HL-60 (cell line): Measurements from ENCODE around the gene CFAP100.

Experiments
- DNase-seq, 2 experiments: peaks; one replicate each; pipeline ENCODE4 v3.0.0-alpha.2; 2010 to 2020; ENCODE audit warnings: low read depth in 1 of 2, low spot score in 1 of 2
- H3K27ac ChIP-seq: fragments of 250-450 bp; sonication (Bioruptor Pico); replicated peaks from 2 replicates; pipeline ENCODE4 v1.5.1; 2020; ENCODE audit warnings: mild to moderate bottlenecking, moderate library complexity
- H3K27me3 ChIP-seq: fragments of 250-450 bp; sonication (Bioruptor Pico); 2 replicates; pipeline ENCODE4 v1.5.1; 2021; ENCODE audit warnings: mild to moderate bottlenecking, moderate library complexity; ENCODE audit not compliant: insufficient read depth, poor library complexity, severe bottlenecking
- H3K4me3 ChIP-seq: replicated peaks from 2 replicates; pipeline ENCODE4 v1.5.1; 2011; ENCODE audit warnings: mild to moderate bottlenecking, control low read depth, low read length; ENCODE audit not compliant: insufficient read depth
- CTCF ChIP-seq: IDR thresholded peaks from one replicate; pipeline ENCODE4 v1.5.1; 2011; ENCODE audit warnings: low read length, control low read depth, inconsistent platforms; ENCODE audit not compliant: insufficient read depth
- GABPA ChIP-seq: IDR thresholded peaks from 2 replicates; pipeline ENCODE4 v1.6.1; 2012; ENCODE audit warnings: low read depth
- POLR2AphosphoS5 ChIP-seq: IDR thresholded peaks from 2 replicates; pipeline ENCODE4 v1.6.1; 2012; ENCODE audit warnings: low read depth
- REST ChIP-seq: IDR thresholded peaks from 2 replicates; pipeline ENCODE4 v1.6.1; 2012; ENCODE audit warnings: low read depth; ENCODE audit not compliant: insufficient replicate concordance
- SPI1 ChIP-seq: IDR thresholded peaks from 2 replicates; pipeline ENCODE4 v1.6.1; 2012; ENCODE audit warnings: low read depth, mild to moderate bottlenecking, borderline replicate concordance

The CFAP100 gene

GRCh38 chr3:126346466-126346865 lies 48.2 kb upstream of the CFAP100 start:
- TF ChIP-seq REST = no peak
- no peak for TF ChIP-seq GABPA
- no peak for TF ChIP-seq SPI1
- TF ChIP-seq CTCF = no peak
- no peak for TF ChIP-seq POLR2AphosphoS5
- Histone ChIP-seq H3K4me3 (no peak overlapping the region), H3K27ac (no peak overlapping the region), H3K27me3 (no peaks in the 10 kb centered on the region)
- DNase-seq = no peak

- Histone ChIP-seq H3K27me3 (no peaks in the 10 kb centered on the region), H3K27ac (no peak overlapping the region), H3K4me3 (no peak overlapping the region)
- TF ChIP-seq GABPA = no peak
- no peak for TF ChIP-seq CTCF
- no peak for TF ChIP-seq REST
- TF ChIP-seq POLR2AphosphoS5 = no peak
- TF ChIP-seq SPI1 = no peak
- no peak for DNase-seq
These were observed 47.1 kb upstream of the CFAP100 start for GRCh38 chr3:126347543-126348161.

- Histone ChIP-seq H3K27ac (no peak overlapping the region), H3K27me3 (no peaks in the 10 kb centered on the region), H3K4me3 (no peak overlapping the region)
- TF ChIP-seq CTCF (no peak), GABPA (no peak), POLR2AphosphoS5 (no peak), REST (no peak), SPI1 (no peak)
- DNase-seq = no peak
These were observed 46.3 kb upstream of the CFAP100 start for GRCh38 chr3:126348308-126348920.
